K562 (cell line): Measurements from ENCODE around the gene TXNDC15. TPM values are rescaled to one million over a fixed set of nuclear protein-coding genes. Genes with fewer than 3 reads are reported as not detected.

Experiments
- ARID1B ChIP-seq: fragments of 450-650 bp; IDR thresholded peaks from 2 replicates; pipeline ENCODE4 v1.6.1; 2016; ENCODE audit warnings: antibody characterized with exemption, mild to moderate bottlenecking, inconsistent platforms
- ARID4B ChIP-seq: sonication (generic); formaldehyde crosslinking; IDR thresholded peaks from 2 replicates; pipeline ENCODE4 v1.8.0; 2022; ENCODE audit warnings: mild to moderate bottlenecking, missing genetic modification reagents
- CREBBP ChIP-seq: IDR thresholded peaks from one replicate; pipeline ENCODE4 v1.6.1; 2012; ENCODE audit warnings: low read depth, mild to moderate bottlenecking, control low read depth, inconsistent platforms, low read length
- ETS2 ChIP-seq: IDR thresholded peaks from 2 replicates; pipeline ENCODE4 v1.6.1; 2016; ENCODE audit warnings: borderline replicate concordance, missing genetic modification characterization, mild to moderate bottlenecking, moderate library complexity, missing compliant biosample characterization; ENCODE audit not compliant: poor library complexity, severe bottlenecking
- PCBP1 ChIP-seq: fragments of 200-400 bp; formaldehyde crosslinking; IDR thresholded peaks from 2 replicates; pipeline ENCODE4 v1.6.1; 2018; ENCODE audit warnings: mild to moderate bottlenecking, low read depth, low read length; ENCODE audit not compliant: poor library complexity, severe bottlenecking
- PURB ChIP-seq: sonication (generic); formaldehyde crosslinking; IDR thresholded peaks from 2 replicates; pipeline ENCODE4 v1.9.0; 2021; ENCODE audit warnings: low read depth, mild to moderate bottlenecking, missing genetic modification reagents
- RFX1 ChIP-seq: fragments of 450-650 bp; IDR thresholded peaks from 2 replicates; pipeline ENCODE4 v1.6.1; 2016; ENCODE audit warnings: mild to moderate bottlenecking, moderate library complexity
- SMC3 ChIP-seq: conservative IDR thresholded peaks from 2 replicates; pipeline ENCODE4 v1.6.1; 2011; ENCODE audit warnings: low read depth, low read length, improper control_type of control experiment; ENCODE audit not compliant: insufficient read depth
- TBL1XR1 ChIP-seq, 2 experiments: IDR thresholded peaks; 2 replicates each; pipeline ENCODE4 v1.6.1; 2012; ENCODE audit warnings: improper control_type of control experiment in 2 of 2, low read length in 2 of 2, mild to moderate bottlenecking in 1 of 2
- XRCC5 ChIP-seq: fragments of 200-400 bp; formaldehyde crosslinking; IDR thresholded peaks from 2 replicates; pipeline ENCODE4 v1.6.1; 2017; ENCODE audit warnings: low read depth, mild to moderate bottlenecking, low read length
- polyA plus RNA-seq, 8 experiments: library from polyadenylated mRNA; depleted of rRNA in 4 of 8; stranded (reverse) in 5 of 8; unstranded in 3 of 8; fragments of >200 nt; fragmentation: Nextera tagmentation in 2 of 8; fragmentation: Illumina TruSeq in 1 of 8; extraction: Ambion mirVana in 2 of 8; extraction: Trizol in 1 of 8; gene quantifications; 2 replicates each; pipeline versions ENCODE4 v1.2.1 to v1.2.3, GENCODE V29; 2011 to 2014; ENCODE audit warnings: inconsistent platforms in 1 of 8, missing spikeins in 1 of 8
- total RNA-seq, 7 experiments: library from RNA; depleted of rRNA in 6 of 7; stranded (reverse); fragments of >200 nt in 6 of 7; fragmentation: Illumina TruSeq in 2 of 7; extraction: Trizol in 2 of 7; gene quantifications; 2 replicates each; pipeline versions ENCODE4 v1.2.1 to v1.2.3, GENCODE V29; 2011 to 2021; ENCODE audit warnings: low replicate concordance in 1 of 7
- TF ChIP-seq, protein P1 (sequence below): fragments of 450-650 bp; IDR thresholded peaks from 2 replicates; pipeline ENCODE4 v1.6.1; 2016; ENCODE audit warnings: mild to moderate bottlenecking, moderate library complexity

The TXNDC15 gene
- total and polyA plus RNA-seq, 9 of the 15 experiments (the other 6 are each of a cell fraction or from before 2014, with no cell fraction given) = 3.0 to 15.4 (median 12.3) TPM

DNA sequence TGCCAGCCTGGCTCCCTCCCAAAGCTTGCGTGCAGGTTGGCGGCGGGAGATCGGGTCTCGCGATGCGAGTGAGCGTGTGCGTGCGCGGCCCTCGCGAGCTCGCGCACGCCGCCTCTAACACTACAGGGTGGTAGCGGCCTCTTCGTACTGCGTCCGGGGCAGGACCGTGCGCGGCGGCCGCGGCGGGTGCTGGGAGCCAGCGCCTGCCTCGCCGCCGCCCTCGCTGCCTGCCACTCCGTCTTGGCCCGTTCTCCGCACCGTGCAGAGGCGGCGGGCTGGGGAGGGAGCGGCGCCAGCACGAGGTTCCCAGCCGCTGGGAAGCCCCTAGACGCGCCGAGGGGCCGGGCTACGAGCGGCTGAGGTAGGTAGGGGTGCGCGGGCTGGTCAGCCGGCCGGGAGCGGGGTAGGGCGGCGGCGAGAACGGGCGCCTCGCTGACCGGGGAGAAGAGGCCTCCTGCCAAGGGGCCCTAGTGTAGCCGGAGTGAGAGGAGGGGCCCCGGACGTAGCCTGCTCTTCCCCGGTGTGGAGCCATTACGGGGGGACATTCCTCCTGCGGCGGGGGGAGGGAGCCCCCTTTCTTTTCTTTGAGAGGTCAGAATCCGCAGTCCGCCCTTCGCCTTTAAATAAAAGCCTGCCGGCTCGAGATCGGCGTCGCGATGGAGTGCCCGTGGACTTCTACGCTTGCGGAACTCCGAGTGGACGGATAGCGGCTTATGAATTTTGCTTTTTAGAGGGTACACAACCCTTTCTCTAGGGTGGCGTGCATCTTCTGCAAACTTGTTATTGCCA lies 28.1 kb upstream of the TXNDC15 start, which contains the start of gene C5orf24 (continued):
- no peak for TF ChIP-seq PURB (CRISPR knock-in tag)
- TF ChIP-seq XRCC5 = no peak
- peak in 1 of 2 experiments; percentile 25; a peak in 1 of 4 replicates for TF ChIP-seq TBL1XR1 (IDR thresholded peaks at IDR 0.05; ENCODE audit: low read length in 2 of 2)
- no peak for TF ChIP-seq ARID1B
- TF ChIP-seq ARID4B (CRISPR knock-in tag) = peak; percentile 86
- peak; percentile 60 for TF ChIP-seq PCBP1
- TF ChIP-seq SMC3 = no peak
- no peak for TF ChIP-seq ETS2
- TF ChIP-seq, protein P1, sequence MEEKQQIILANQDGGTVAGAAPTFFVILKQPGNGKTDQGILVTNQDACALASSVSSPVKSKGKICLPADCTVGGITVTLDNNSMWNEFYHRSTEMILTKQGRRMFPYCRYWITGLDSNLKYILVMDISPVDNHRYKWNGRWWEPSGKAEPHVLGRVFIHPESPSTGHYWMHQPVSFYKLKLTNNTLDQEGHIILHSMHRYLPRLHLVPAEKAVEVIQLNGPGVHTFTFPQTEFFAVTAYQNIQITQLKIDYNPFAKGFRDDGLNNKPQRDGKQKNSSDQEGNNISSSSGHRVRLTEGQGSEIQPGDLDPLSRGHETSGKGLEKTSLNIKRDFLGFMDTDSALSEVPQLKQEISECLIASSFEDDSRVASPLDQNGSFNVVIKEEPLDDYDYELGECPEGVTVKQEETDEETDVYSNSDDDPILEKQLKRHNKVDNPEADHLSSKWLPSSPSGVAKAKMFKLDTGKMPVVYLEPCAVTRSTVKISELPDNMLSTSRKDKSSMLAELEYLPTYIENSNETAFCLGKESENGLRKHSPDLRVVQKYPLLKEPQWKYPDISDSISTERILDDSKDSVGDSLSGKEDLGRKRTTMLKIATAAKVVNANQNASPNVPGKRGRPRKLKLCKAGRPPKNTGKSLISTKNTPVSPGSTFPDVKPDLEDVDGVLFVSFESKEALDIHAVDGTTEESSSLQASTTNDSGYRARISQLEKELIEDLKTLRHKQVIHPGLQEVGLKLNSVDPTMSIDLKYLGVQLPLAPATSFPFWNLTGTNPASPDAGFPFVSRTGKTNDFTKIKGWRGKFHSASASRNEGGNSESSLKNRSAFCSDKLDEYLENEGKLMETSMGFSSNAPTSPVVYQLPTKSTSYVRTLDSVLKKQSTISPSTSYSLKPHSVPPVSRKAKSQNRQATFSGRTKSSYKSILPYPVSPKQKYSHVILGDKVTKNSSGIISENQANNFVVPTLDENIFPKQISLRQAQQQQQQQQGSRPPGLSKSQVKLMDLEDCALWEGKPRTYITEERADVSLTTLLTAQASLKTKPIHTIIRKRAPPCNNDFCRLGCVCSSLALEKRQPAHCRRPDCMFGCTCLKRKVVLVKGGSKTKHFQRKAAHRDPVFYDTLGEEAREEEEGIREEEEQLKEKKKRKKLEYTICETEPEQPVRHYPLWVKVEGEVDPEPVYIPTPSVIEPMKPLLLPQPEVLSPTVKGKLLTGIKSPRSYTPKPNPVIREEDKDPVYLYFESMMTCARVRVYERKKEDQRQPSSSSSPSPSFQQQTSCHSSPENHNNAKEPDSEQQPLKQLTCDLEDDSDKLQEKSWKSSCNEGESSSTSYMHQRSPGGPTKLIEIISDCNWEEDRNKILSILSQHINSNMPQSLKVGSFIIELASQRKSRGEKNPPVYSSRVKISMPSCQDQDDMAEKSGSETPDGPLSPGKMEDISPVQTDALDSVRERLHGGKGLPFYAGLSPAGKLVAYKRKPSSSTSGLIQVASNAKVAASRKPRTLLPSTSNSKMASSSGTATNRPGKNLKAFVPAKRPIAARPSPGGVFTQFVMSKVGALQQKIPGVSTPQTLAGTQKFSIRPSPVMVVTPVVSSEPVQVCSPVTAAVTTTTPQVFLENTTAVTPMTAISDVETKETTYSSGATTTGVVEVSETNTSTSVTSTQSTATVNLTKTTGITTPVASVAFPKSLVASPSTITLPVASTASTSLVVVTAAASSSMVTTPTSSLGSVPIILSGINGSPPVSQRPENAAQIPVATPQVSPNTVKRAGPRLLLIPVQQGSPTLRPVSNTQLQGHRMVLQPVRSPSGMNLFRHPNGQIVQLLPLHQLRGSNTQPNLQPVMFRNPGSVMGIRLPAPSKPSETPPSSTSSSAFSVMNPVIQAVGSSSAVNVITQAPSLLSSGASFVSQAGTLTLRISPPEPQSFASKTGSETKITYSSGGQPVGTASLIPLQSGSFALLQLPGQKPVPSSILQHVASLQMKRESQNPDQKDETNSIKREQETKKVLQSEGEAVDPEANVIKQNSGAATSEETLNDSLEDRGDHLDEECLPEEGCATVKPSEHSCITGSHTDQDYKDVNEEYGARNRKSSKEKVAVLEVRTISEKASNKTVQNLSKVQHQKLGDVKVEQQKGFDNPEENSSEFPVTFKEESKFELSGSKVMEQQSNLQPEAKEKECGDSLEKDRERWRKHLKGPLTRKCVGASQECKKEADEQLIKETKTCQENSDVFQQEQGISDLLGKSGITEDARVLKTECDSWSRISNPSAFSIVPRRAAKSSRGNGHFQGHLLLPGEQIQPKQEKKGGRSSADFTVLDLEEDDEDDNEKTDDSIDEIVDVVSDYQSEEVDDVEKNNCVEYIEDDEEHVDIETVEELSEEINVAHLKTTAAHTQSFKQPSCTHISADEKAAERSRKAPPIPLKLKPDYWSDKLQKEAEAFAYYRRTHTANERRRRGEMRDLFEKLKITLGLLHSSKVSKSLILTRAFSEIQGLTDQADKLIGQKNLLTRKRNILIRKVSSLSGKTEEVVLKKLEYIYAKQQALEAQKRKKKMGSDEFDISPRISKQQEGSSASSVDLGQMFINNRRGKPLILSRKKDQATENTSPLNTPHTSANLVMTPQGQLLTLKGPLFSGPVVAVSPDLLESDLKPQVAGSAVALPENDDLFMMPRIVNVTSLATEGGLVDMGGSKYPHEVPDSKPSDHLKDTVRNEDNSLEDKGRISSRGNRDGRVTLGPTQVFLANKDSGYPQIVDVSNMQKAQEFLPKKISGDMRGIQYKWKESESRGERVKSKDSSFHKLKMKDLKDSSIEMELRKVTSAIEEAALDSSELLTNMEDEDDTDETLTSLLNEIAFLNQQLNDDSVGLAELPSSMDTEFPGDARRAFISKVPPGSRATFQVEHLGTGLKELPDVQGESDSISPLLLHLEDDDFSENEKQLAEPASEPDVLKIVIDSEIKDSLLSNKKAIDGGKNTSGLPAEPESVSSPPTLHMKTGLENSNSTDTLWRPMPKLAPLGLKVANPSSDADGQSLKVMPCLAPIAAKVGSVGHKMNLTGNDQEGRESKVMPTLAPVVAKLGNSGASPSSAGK = no peak; the same call in 1 of the 2 replicates
- no peak for TF ChIP-seq RFX1
- TF ChIP-seq CREBBP = no peak
